Measurements from ENCODE around the gene ATP8A1.

The ATP8A1 gene

DNA sequence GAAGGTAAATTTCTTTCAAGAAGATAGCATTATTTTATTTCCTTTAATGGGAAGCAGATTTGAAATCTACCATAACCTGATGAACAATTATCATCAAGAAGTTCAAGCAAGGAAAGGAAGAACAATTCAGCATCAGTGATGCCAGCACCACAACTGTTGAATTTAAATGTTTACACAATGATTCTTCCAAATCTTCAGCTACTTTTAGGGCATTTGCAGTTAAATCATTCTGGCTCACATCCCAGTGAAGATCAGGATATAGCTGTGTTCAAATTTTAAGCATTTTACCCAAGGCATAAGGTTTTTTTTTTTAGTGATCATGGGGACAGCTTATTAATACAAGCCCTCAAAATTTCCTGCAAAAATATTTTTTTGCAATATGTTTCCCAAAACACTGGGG, 146.7 kb downstream of the ATP8A1 start:
- in situ Hi-C loops (cut with HindIII; ENCODE audit: low pct_ligation_motif_present, low sequenced_read_pairs) = no loop called here
- Histone ChIP-seq H3K36me3 (replicated peaks) (no peaks in the 10 kb centered on the region), H3K27me3 (replicated peaks) (no peaks in the 10 kb centered on the region), H3K4me3 (ENCODE audit: low read depth, low read length) (no peak overlapping the region), H3K27ac (no peak overlapping the region)
- DNase-seq = no peak
- TF ChIP-seq, protein P1, sequence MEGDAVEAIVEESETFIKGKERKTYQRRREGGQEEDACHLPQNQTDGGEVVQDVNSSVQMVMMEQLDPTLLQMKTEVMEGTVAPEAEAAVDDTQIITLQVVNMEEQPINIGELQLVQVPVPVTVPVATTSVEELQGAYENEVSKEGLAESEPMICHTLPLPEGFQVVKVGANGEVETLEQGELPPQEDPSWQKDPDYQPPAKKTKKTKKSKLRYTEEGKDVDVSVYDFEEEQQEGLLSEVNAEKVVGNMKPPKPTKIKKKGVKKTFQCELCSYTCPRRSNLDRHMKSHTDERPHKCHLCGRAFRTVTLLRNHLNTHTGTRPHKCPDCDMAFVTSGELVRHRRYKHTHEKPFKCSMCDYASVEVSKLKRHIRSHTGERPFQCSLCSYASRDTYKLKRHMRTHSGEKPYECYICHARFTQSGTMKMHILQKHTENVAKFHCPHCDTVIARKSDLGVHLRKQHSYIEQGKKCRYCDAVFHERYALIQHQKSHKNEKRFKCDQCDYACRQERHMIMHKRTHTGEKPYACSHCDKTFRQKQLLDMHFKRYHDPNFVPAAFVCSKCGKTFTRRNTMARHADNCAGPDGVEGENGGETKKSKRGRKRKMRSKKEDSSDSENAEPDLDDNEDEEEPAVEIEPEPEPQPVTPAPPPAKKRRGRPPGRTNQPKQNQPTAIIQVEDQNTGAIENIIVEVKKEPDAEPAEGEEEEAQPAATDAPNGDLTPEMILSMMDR (IDR thresholded peaks at IDR 0.05; ENCODE audit: low read depth, low read length, missing control alignments) = no peak

- no peak overlapping the region for H3K4me3 ChIP-seq (ENCODE audit: low read depth, low read length)
- no peak overlapping the region for H3K27ac ChIP-seq
- H3K27me3 ChIP-seq (replicated peaks) = no peaks in the 10 kb centered on the region
- no peak for DNase-seq
- in situ Hi-C loops (cut with HindIII; ENCODE audit: low pct_ligation_motif_present, low sequenced_read_pairs) = no loop called here
- H3K36me3 ChIP-seq (replicated peaks) = no peaks in the 10 kb centered on the region
- TF ChIP-seq, protein P1 (IDR thresholded peaks at IDR 0.05; ENCODE audit: low read depth, low read length, missing control alignments) = no peak
These were observed 155.1 kb downstream of the ATP8A1 start for GRCh38 chr4:42501624-42502401.

DNA sequence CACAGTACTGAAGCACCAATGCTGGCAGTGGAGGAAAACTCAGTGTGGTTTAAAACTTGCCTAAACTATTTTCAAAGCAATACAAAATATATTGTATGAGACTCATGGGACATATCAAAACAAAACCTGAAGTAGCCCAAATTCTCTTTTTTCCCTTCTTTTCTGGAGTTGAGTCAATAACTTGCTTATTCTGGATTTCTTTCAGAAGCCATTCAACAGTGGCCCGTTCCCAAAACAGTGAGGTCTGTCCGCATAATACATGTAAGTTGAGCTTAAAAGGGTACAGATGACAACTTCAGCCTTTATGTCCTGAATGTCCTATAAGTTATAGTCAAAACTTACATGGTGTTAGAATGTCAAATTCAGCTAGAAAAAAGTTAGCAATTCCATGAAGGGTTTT, 158.9 kb downstream of the ATP8A1 start:
- DNase-seq = no peak
- in situ Hi-C loops (cut with HindIII; ENCODE audit: low pct_ligation_motif_present, low sequenced_read_pairs) = no loop called here

GRCh38 chr4:42497142-42497910, 159.6 kb downstream of the ATP8A1 start:
- no peak overlapping the region for H3K4me3 ChIP-seq (ENCODE audit: low read depth, low read length)
- no peaks in the 10 kb centered on the region for H3K36me3 ChIP-seq (replicated peaks)
- H3K27me3 ChIP-seq (replicated peaks) = no peaks in the 10 kb centered on the region
- H3K27ac ChIP-seq = no peak overlapping the region
- no peak for DNase-seq
- TF ChIP-seq, protein P1 (IDR thresholded peaks at IDR 0.05; ENCODE audit: low read depth, low read length, missing control alignments) = no peak
- in situ Hi-C loops (cut with HindIII; ENCODE audit: low pct_ligation_motif_present, low sequenced_read_pairs) = no loop called here

More for the DNA sequence above, 158.9 kb downstream of the ATP8A1 start:
- Histone ChIP-seq H3K36me3 (replicated peaks) (no peaks in the 10 kb centered on the region), H3K27ac (no peak overlapping the region), H3K27me3 (replicated peaks) (no peaks in the 10 kb centered on the region), H3K4me3 (ENCODE audit: low read depth, low read length) (no peak overlapping the region)
- TF ChIP-seq, protein P1 (IDR thresholded peaks at IDR 0.05; ENCODE audit: low read depth, low read length, missing control alignments) = no peak

DNA sequence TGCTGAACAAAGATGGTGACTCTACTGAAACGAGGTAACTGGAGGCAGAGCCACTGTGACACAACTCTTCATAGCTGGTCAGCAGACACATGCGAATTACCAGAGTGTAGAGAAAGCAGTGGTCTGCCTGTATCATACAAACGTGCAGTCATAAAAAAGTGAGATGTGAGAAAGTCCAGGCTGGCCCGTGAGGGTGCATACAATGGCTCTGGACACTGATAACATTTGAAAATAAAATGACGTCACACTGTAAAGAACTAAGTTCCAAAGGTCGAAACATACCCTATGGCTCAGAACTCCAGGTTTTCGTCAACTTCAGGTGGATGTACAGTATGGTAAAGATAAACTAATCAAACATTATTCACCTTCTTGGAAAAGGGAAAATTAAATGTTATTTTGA, 163.9 kb downstream of the ATP8A1 start:
- in situ Hi-C loops (cut with HindIII; ENCODE audit: low pct_ligation_motif_present, low sequenced_read_pairs) = no loop called here
- Histone ChIP-seq H3K4me3 (ENCODE audit: low read depth, low read length) (no peak overlapping the region), H3K36me3 (replicated peaks) (no peaks in the 10 kb centered on the region), H3K27ac (no peak overlapping the region), H3K27me3 (replicated peaks) (no peaks in the 10 kb centered on the region)
- TF ChIP-seq, protein P1 (IDR thresholded peaks at IDR 0.05; ENCODE audit: low read depth, low read length, missing control alignments) = no peak
- no peak for DNase-seq
